Transverse colon (tissue), 4 donors: ENCODE data around the gene VPS35.

ENCODE experiments used
- CTCF ChIP-seq, 5 experiments: fragments of 200-600 bp in 3 of 5; fragments of 450-650 bp in 2 of 5; sonication (generic) in 3 of 5; IDR thresholded peaks; 1 replicate in 2 of 5; 2 replicates in 3 of 5; pipeline ENCODE4 v1.5.1; 2016 to 2017; ENCODE audit warnings: antibody characterized with exemption in 5 of 5, inconsistent platforms in 3 of 5, mild to moderate bottlenecking in 2 of 5, moderate library complexity in 1 of 5
- POLR2A ChIP-seq: fragments of 450-650 bp; IDR thresholded peaks from one replicate; pipeline ENCODE4 v1.6.1; 2016; ENCODE audit warnings: antibody characterized with exemption, mild to moderate bottlenecking, moderate library complexity
- POLR2AphosphoS5 ChIP-seq, 3 donors: sonication (generic); formaldehyde crosslinking; IDR thresholded peaks; one replicate each; pipeline ENCODE4 v1.6.1; 2016; ENCODE audit warnings: antibody characterized with exemption in 3 of 3

GRCh38 chr16:46621006-46621933 lies 67.7 kb downstream of the VPS35 start, which contains the start of gene SHCBP1:
- TF ChIP-seq CTCF (IDR thresholded peaks at IDR 0.05), result no peak
- TF ChIP-seq POLR2A, result no peak
- TF ChIP-seq POLR2AphosphoS5 (IDR thresholded peaks at IDR 0.05), result peak in 1 of 3 donors; percentile 10
